ENCODE data around the gene TNIP1.

DNA sequence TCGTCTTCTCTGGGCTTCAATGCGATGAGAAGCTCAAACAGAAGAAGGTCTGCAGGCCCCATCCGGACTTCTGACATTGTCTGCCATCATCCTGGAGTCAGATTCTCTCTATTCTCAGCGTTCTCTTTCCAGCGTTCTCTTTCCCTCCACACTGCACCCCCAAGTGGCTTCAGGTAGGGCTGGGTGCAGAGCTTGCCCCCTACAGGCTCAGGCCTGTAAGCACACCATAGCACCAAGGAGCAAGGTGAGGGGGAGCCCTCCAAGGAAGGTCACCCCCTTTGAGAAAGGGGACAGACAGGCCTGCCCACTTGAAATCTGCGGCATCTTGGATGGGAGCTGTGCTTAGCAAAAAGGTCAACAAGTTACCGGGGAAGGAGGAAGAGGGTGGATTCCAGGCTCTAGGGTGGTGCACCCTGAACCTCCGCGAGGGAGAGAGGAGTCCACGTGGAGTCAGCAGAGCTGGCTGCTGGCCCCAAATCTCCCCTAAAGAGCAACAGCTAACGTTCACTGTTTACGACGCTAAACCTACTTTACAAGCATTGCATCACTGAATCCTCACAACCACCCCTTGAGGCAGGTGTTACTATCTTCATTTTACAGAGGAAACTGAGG, 32.9 kb downstream of the TNIP1 start:
- TF ChIP-seq CTCF (IDR thresholded peaks at IDR 0.05) (peak in 5 of 7 experiments; percentile 64 to 77 (median 74)), POLR2A (IDR thresholded peaks at IDR 0.05) (no peak)

Data from stomach (tissue), 4 donors.